ENCODE data around the gene ADGRG3. TPM values are rescaled to one million over a fixed set of nuclear protein-coding genes. Genes with fewer than 3 reads are reported as not detected.

Gene ADGRG3
- total and polyA plus RNA-seq, 9 of the 15 experiments (the other 6 are each of a cell fraction or from before 2014, with no cell fraction given): 0.09 to 0.52 (median 0.14) TPM; not detected in 3

DNA sequence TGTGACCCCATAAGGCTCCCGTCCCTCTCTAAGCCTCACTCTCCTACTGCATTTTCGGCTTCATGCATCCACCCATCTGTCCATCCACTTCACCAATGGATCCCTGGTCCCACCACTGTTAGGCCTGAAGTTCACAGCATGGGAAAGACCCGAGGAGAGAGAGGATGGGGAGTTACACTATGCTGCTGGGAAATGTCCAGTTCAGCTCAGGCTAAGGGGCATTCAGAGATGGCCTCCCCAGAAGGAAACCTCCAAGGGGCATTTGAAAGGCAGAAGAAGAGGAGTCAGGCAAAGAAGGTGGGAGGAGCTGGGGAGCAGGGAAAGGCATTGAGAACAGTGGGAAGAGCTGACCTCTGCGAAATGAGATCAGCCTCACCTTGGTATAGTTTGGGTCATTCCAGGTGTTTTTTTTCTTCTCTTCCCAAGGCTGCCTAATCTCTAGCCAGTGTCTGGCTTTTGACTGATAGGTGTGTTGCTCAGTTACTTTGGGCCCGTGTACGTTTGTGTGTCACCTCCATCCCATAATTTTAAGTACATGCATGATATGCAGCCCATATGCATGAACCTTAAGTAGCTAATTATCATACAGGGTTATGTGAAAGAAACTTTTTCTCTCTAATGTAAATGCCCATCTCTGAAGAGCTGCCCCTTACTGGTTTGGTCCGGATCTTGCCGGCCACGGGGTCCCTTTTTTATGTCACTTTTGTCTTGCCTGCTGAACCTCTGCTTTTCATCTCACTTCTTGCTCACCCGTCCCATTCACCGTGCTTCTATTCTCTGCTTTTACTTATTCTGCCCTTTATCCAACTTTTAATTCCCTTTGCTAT is 14.9 kb downstream of the ADGRG3 start (continued):
- no peak for TF ChIP-seq THRA (IDR thresholded peaks at IDR 0.05)
- no peak for TF ChIP-seq SMAD4 (CRISPR knock-in tag; conservative IDR thresholded peaks at IDR 0.05)
- no peak for TF ChIP-seq ZBTB1 (CRISPR knock-in tag; IDR thresholded peaks at IDR 0.05; ENCODE audit: borderline replicate concordance, low read depth)
- no peak for TF ChIP-seq ZNF589 (CRISPR knock-in tag; IDR thresholded peaks at IDR 0.05; ENCODE audit: low read depth)
- no peak for TF ChIP-seq E2F4 (CRISPR knock-in tag; IDR thresholded peaks at IDR 0.05; ENCODE audit: low read depth)
- TF ChIP-seq ZNF175 (CRISPR knock-in tag; IDR thresholded peaks at IDR 0.05; ENCODE audit: low read depth): no peak
- TF ChIP-seq, protein P1, sequence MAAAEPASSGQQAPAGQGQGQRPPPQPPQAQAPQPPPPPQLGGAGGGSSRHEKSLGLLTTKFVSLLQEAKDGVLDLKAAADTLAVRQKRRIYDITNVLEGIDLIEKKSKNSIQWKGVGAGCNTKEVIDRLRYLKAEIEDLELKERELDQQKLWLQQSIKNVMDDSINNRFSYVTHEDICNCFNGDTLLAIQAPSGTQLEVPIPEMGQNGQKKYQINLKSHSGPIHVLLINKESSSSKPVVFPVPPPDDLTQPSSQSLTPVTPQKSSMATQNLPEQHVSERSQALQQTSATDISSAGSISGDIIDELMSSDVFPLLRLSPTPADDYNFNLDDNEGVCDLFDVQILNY (CRISPR knock-in tag; IDR thresholded peaks at IDR 0.05): no peak
- TF ChIP-seq ARID2 (IDR thresholded peaks at IDR 0.05): no peak
- TF ChIP-seq POU5F1 (IDR thresholded peaks at IDR 0.05; ENCODE audit: borderline replicate concordance, low read depth, low read length, partially characterized antibody): no peak
- no peak for TF ChIP-seq ZNF668 (CRISPR knock-in tag; IDR thresholded peaks at IDR 0.05)
- no peak for TF ChIP-seq TCF7 (IDR thresholded peaks at IDR 0.05; ENCODE audit: borderline replicate concordance)
- TF ChIP-seq MYBL2 (IDR thresholded peaks at IDR 0.05; ENCODE audit: low read depth): no peak
- TF ChIP-seq MYBL2 (CRISPR knock-in tag; IDR thresholded peaks at IDR 0.05; ENCODE audit: borderline replicate concordance): no peak
- no peak for TF ChIP-seq GABPA (tag; conservative IDR thresholded peaks at IDR 0.05; ENCODE audit: low read depth)
- no peak for TF ChIP-seq FOS (IDR thresholded peaks at IDR 0.05; ENCODE audit: extremely low read depth, insufficient read length)
- TF ChIP-seq, protein P2, sequence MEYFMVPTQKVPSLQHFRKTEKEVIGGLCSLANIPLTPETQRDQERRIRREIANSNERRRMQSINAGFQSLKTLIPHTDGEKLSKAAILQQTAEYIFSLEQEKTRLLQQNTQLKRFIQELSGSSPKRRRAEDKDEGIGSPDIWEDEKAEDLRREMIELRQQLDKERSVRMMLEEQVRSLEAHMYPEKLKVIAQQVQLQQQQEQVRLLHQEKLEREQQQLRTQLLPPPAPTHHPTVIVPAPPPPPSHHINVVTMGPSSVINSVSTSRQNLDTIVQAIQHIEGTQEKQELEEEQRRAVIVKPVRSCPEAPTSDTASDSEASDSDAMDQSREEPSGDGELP (CRISPR knock-in tag; IDR thresholded peaks at IDR 0.05; ENCODE audit: borderline replicate concordance): no peak; the same call in 1 of the 2 replicates
- no peak for TF ChIP-seq SAFB2 (IDR thresholded peaks at IDR 0.05; ENCODE audit: borderline replicate concordance, low read depth, low read length, severe bottlenecking)
- TF ChIP-seq GATAD2B (IDR thresholded peaks at IDR 0.05; ENCODE audit: borderline replicate concordance): no peak
- no peak for TF ChIP-seq ZNF263 (CRISPR knock-in tag; IDR thresholded peaks at IDR 0.05; ENCODE audit: borderline replicate concordance)
- TF ChIP-seq L3MBTL2 (IDR thresholded peaks at IDR 0.05): no peak
- no peak for TF ChIP-seq NR3C1 (CRISPR knock-in tag; IDR thresholded peaks at IDR 0.05)
- no peak for TF ChIP-seq SIX5 (IDR thresholded peaks at IDR 0.05; ENCODE audit: borderline replicate concordance in 1 of 2, insufficient read depth in 1 of 2, low read depth in 1 of 2, low read length in 2 of 2)
- no peak for TF ChIP-seq ZNF253 (CRISPR knock-in tag; conservative IDR thresholded peaks at IDR 0.05)
- no peak for TF ChIP-seq NFE2L1 (tag; IDR thresholded peaks at IDR 0.05; ENCODE audit: borderline replicate concordance, low read depth)
